ENCODE results near the gene MED12L. TPM values are rescaled to one million over a fixed set of nuclear protein-coding genes. Genes with fewer than 3 reads are reported as not detected.

Gene MED12L
- total RNA-seq, 1 experiment from 2014 or later: 6.4 TPM

DNA sequence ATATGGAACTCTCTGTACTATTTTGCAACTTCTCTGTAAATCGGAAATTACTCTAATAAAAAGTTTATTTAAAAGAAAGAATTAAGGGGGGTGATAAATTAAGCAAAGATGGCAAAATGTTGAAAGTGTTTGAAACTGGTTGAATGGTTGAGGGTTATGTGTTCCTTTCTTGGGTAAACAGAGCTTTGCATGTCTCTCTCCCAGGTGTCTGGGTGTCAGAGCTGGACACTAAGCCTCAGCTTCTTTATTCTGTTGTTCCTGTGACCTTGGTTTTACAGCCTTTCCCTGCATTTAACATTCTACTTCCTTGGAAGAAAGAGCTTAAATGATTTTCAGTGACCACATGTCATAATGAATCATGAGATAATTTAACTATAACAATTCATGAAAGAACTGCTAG, 110.4 kb downstream of the MED12L start:
- Histone ChIP-seq H3K4me2 (ENCODE audit: low read length) (no peak overlapping the region), H3K9me2 (ENCODE audit: insufficient read depth) (0 out of 2 replicates have a peak, but pooled peaks cover 3% of the 10 kb centered on the region), H3K27me3 (ENCODE audit: insufficient read depth, low read length) (no peaks in the 10 kb centered on the region), H3K9me3 (ENCODE audit: control insufficient read depth in 1 of 2, insufficient read depth in 1 of 2, low read depth in 1 of 2, low read length in 2 of 2) (no peaks in the 10 kb centered on the region), H3K9ac (ENCODE audit: low read length) (no peak overlapping the region), H3K79me2 (ENCODE audit: insufficient read depth, low read length) (no peaks in the 10 kb centered on the region), H3K36me3 (ENCODE audit: control insufficient read depth in 1 of 2, insufficient read depth in 2 of 2, low read length in 2 of 2) (no peaks in the 10 kb centered on the region), H3K4me1 (ENCODE audit: control insufficient read depth in 1 of 2, insufficient read depth in 2 of 2, low read length in 2 of 2) (no peaks in the 10 kb centered on the region), H3K4me3 (replicated peaks in 1 of 2; ENCODE audit: low read depth in 1 of 2, low read length in 2 of 2) (no peak overlapping the region), H4K20me1 (ENCODE audit: insufficient read depth) (no peaks in the 10 kb centered on the region), H2AFZ (ENCODE audit: low read depth, low read length, poor library complexity, severe bottlenecking) (no peak overlapping the region), H3K27ac (ENCODE audit: low read depth, low read length) (no peak overlapping the region)
- ChIA-PET POLR2A (interaction anchor here (0.6 kb wide), 1 partner anchor 99 kb away, joined by 4 read pairs; no protein-coding TSS in a partner anchor), RAD21 (ENCODE audit: low non-redundant PET in 1 of 2, low total read pairs in 2 of 2, uncharacterized antibody in 2 of 2, unreplicated experiment in 2 of 2) (no interaction called here), CTCF (no interaction called here)
- ATAC-seq: no peak
- no TSS peak for BruUV-seq (replicated peaks)
- DNase-seq (ENCODE audit: low read depth, low spot score): no peak
- intact Hi-C loops (cut with micrococcal nuclease): no loop called here
- TF ChIP-seq, protein P1, sequence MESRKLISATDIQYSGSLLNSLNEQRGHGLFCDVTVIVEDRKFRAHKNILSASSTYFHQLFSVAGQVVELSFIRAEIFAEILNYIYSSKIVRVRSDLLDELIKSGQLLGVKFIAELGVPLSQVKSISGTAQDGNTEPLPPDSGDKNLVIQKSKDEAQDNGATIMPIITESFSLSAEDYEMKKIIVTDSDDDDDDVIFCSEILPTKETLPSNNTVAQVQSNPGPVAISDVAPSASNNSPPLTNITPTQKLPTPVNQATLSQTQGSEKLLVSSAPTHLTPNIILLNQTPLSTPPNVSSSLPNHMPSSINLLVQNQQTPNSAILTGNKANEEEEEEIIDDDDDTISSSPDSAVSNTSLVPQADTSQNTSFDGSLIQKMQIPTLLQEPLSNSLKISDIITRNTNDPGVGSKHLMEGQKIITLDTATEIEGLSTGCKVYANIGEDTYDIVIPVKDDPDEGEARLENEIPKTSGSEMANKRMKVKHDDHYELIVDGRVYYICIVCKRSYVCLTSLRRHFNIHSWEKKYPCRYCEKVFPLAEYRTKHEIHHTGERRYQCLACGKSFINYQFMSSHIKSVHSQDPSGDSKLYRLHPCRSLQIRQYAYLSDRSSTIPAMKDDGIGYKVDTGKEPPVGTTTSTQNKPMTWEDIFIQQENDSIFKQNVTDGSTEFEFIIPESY (IDR thresholded peaks at IDR 0.05; ENCODE audit: extremely low read depth, insufficient replicate concordance, low read length): no peak
- TF ChIP-seq ZNF274 (IDR thresholded peaks at IDR 0.05; ENCODE audit: low read depth, low read length) (no peak), SIN3A (IDR thresholded peaks at IDR 0.05; ENCODE audit: low read depth) (no peak), POLR2A (IDR thresholded peaks at IDR 0.05; ENCODE audit: borderline replicate concordance, extremely low read depth, insufficient read depth, insufficient read length) (no peak), RAD21 (IDR thresholded peaks at IDR 0.05; ENCODE audit: low read depth) (no peak), ZFX (IDR thresholded peaks at IDR 0.05) (no peak), FOSL1 (IDR thresholded peaks at IDR 0.05; ENCODE audit: low read depth) (no peak), EZH2phosphoT487 (IDR thresholded peaks at IDR 0.05; ENCODE audit: borderline replicate concordance) (no peak), EZH2 (IDR thresholded peaks at IDR 0.05) (no peak), EGR1 (IDR thresholded peaks at IDR 0.05; ENCODE audit: low read depth) (no peak), TCF7L2 (IDR thresholded peaks at IDR 0.05; ENCODE audit: borderline replicate concordance, extremely low read depth, insufficient read depth, insufficient read length) (no peak), CEBPB (IDR thresholded peaks at IDR 0.05; ENCODE audit: low read depth) (no peak), SP1 (IDR thresholded peaks at IDR 0.05; ENCODE audit: low read depth) (no peak)
- TF ChIP-seq, protein P2, sequence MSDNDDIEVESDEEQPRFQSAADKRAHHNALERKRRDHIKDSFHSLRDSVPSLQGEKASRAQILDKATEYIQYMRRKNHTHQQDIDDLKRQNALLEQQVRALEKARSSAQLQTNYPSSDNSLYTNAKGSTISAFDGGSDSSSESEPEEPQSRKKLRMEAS (IDR thresholded peaks at IDR 0.05): no peak
- TF ChIP-seq, protein P3, sequence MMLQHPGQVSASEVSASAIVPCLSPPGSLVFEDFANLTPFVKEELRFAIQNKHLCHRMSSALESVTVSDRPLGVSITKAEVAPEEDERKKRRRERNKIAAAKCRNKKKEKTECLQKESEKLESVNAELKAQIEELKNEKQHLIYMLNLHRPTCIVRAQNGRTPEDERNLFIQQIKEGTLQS (IDR thresholded peaks at IDR 0.05): no peak
- TF ChIP-seq, protein P4, sequence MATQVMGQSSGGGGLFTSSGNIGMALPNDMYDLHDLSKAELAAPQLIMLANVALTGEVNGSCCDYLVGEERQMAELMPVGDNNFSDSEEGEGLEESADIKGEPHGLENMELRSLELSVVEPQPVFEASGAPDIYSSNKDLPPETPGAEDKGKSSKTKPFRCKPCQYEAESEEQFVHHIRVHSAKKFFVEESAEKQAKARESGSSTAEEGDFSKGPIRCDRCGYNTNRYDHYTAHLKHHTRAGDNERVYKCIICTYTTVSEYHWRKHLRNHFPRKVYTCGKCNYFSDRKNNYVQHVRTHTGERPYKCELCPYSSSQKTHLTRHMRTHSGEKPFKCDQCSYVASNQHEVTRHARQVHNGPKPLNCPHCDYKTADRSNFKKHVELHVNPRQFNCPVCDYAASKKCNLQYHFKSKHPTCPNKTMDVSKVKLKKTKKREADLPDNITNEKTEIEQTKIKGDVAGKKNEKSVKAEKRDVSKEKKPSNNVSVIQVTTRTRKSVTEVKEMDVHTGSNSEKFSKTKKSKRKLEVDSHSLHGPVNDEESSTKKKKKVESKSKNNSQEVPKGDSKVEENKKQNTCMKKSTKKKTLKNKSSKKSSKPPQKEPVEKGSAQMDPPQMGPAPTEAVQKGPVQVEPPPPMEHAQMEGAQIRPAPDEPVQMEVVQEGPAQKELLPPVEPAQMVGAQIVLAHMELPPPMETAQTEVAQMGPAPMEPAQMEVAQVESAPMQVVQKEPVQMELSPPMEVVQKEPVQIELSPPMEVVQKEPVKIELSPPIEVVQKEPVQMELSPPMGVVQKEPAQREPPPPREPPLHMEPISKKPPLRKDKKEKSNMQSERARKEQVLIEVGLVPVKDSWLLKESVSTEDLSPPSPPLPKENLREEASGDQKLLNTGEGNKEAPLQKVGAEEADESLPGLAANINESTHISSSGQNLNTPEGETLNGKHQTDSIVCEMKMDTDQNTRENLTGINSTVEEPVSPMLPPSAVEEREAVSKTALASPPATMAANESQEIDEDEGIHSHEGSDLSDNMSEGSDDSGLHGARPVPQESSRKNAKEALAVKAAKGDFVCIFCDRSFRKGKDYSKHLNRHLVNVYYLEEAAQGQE (IDR thresholded peaks at IDR 0.05; ENCODE audit: low read depth): no peak
